ENCODE data around the gene ZMYND8. TPM values are rescaled to one million over a fixed set of nuclear protein-coding genes. Genes with fewer than 3 reads are reported as not detected.

The ZMYND8 gene
- polyA plus RNA-seq (2012; ENCODE audit: insufficient read length, low read depth): 12.2 TPM

DNA sequence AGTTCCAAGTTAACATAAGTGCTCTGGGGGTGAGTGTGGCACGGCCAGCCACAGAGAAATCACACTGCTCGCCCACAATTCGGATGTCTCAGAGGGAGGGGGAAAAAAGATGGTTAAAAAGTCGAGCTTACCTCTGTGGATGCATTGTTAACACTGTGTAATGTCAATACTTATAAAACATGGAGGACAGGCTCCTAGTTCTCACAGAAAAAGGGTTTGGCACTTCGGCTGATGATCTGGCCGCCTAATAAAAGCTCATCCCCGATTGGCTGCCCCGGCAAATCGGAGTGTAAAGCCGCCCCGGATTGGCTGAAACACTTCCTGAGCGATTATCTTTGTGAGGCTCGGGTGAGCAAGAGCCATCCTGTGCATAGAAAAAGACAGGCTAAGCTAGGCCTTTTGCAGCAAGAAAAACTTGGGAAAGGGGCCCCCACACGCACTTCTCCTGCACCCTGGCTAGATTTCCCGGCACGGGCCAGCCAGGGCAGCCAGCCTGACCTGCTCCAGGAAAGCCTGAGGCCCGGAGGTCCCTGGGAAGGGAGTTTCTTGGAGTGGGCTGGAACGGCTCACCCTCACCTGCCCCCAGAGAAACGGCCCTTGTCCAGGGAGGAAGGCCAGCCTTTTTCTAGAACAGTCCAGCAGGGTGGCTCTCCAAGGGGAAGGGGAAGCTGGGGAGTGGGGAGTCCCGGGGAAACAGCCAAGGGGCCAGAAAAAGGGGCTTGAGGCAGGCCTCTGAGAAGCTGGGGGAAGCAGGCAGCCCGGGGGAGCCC is at the start of gene ZMYND8:
ZMYND8 (minus strand) TSS at position 174 of the 770 bp plus-strand sequence; CDS start at position 145, 29 bp downstream.
- no peak for TF ChIP-seq TAF1 (IDR thresholded peaks at IDR 0.05; ENCODE audit: borderline replicate concordance, insufficient read depth, low read length)
- peak; percentile 66 for TF ChIP-seq POLR2AphosphoS5 (IDR thresholded peaks at IDR 0.05; ENCODE audit: low read depth, low read length)
- no peak for TF ChIP-seq SIN3A (IDR thresholded peaks at IDR 0.05; ENCODE audit: borderline replicate concordance, insufficient read depth, low read length)
- TF ChIP-seq FOXP2 (optimal IDR thresholded peaks at IDR 0.05; ENCODE audit: borderline replicate concordance, extremely low read depth, extremely low read length, insufficient read depth): no peak
- TF ChIP-seq, protein P1, sequence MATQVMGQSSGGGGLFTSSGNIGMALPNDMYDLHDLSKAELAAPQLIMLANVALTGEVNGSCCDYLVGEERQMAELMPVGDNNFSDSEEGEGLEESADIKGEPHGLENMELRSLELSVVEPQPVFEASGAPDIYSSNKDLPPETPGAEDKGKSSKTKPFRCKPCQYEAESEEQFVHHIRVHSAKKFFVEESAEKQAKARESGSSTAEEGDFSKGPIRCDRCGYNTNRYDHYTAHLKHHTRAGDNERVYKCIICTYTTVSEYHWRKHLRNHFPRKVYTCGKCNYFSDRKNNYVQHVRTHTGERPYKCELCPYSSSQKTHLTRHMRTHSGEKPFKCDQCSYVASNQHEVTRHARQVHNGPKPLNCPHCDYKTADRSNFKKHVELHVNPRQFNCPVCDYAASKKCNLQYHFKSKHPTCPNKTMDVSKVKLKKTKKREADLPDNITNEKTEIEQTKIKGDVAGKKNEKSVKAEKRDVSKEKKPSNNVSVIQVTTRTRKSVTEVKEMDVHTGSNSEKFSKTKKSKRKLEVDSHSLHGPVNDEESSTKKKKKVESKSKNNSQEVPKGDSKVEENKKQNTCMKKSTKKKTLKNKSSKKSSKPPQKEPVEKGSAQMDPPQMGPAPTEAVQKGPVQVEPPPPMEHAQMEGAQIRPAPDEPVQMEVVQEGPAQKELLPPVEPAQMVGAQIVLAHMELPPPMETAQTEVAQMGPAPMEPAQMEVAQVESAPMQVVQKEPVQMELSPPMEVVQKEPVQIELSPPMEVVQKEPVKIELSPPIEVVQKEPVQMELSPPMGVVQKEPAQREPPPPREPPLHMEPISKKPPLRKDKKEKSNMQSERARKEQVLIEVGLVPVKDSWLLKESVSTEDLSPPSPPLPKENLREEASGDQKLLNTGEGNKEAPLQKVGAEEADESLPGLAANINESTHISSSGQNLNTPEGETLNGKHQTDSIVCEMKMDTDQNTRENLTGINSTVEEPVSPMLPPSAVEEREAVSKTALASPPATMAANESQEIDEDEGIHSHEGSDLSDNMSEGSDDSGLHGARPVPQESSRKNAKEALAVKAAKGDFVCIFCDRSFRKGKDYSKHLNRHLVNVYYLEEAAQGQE (IDR thresholded peaks at IDR 0.05; ENCODE audit: insufficient read depth in 1 of 2, low read depth in 2 of 2, low read length in 2 of 2): 0 out of 4 replicates have a peak, but pooled peaks of 1 of the 2 experiments have one; percentile 26

- TF ChIP-seq, protein P1 (IDR thresholded peaks at IDR 0.05; ENCODE audit: insufficient read depth in 1 of 2, low read depth in 2 of 2, low read length in 2 of 2): no peak
- no peak for TF ChIP-seq FOXP2 (optimal IDR thresholded peaks at IDR 0.05; ENCODE audit: borderline replicate concordance, extremely low read depth, extremely low read length, insufficient read depth)
Observed at GRCh38 chr20:47405775-47406325, 49.4 kb upstream of the ZMYND8 start.

- TF ChIP-seq POLR2AphosphoS5 (IDR thresholded peaks at IDR 0.05; ENCODE audit: low read depth, low read length): no peak
- no peak for TF ChIP-seq SIN3A (IDR thresholded peaks at IDR 0.05; ENCODE audit: borderline replicate concordance, insufficient read depth, low read length)
- TF ChIP-seq FOXP2 (optimal IDR thresholded peaks at IDR 0.05; ENCODE audit: borderline replicate concordance, extremely low read depth, extremely low read length, insufficient read depth): no peak
Observed at GRCh38 chr20:47400685-47401084, 44.2 kb upstream of the ZMYND8 start.

- TF ChIP-seq, protein P1 (IDR thresholded peaks at IDR 0.05; ENCODE audit: insufficient read depth in 1 of 2, low read depth in 2 of 2, low read length in 2 of 2): no peak
- TF ChIP-seq SIN3A (IDR thresholded peaks at IDR 0.05; ENCODE audit: borderline replicate concordance, insufficient read depth, low read length) (no peak), POLR2AphosphoS5 (IDR thresholded peaks at IDR 0.05; ENCODE audit: low read depth, low read length) (no peak), TAF1 (IDR thresholded peaks at IDR 0.05; ENCODE audit: borderline replicate concordance, insufficient read depth, low read length) (no peak), FOXP2 (optimal IDR thresholded peaks at IDR 0.05; ENCODE audit: borderline replicate concordance, extremely low read depth, extremely low read length, insufficient read depth) (no peak)
Observed at GRCh38 chr20:47397652-47398301, 41.3 kb upstream of the ZMYND8 start.

DNA sequence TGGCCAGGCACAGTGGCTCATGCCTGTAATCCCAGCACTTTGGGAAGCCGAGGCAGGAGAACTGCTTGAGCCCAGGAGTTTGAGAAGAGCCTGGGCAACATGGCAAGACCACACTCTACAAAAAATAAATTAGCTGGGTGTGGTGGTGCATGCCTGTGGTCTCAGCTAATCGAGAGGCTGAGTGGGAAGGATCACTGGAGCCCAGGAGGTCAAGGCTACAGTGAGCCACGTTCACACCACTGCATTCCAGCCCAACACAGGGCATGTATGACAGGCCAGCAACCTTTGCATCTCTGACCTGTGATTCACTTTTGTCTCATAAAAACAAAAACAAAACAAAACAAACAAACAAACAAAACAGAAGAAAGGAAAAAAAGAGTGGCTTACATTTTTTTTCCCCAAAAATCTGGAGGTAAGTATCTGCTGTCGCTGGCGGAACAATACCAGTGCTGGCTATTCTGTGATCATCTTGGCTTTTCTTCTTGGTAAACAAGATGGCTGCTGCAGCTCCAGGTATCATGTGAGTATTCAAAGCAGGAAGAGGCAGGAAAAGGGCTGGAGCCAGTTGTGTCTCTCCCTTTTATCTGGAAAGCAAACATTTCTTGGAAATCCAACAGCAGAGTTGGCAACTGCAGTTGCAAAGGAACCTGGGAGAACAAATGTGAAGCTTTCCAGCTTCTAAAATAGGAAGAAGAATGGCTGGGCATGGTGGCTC is 40.4 kb upstream of the ZMYND8 start:
- TF ChIP-seq TAF1 (IDR thresholded peaks at IDR 0.05; ENCODE audit: borderline replicate concordance, insufficient read depth, low read length) (no peak), FOXP2 (optimal IDR thresholded peaks at IDR 0.05; ENCODE audit: borderline replicate concordance, extremely low read depth, extremely low read length, insufficient read depth) (no peak), POLR2AphosphoS5 (IDR thresholded peaks at IDR 0.05; ENCODE audit: low read depth, low read length) (no peak), SIN3A (IDR thresholded peaks at IDR 0.05; ENCODE audit: borderline replicate concordance, insufficient read depth, low read length) (no peak)
- TF ChIP-seq, protein P1 (IDR thresholded peaks at IDR 0.05; ENCODE audit: insufficient read depth in 1 of 2, low read depth in 2 of 2, low read length in 2 of 2): no peak

Measured in PFSK-1 (cell line).